LNCaP clone FGC (cell line): ENCODE data around the gene HPD.

Source experiments
- DNase-seq: peaks from one replicate; pipeline ENCODE4 v3.0.0-alpha.2; 2011; ENCODE audit warnings: low read depth
- H3K4me3 ChIP-seq: 2 replicates; pipeline ENCODE4 v1.5.1; 2011; ENCODE audit warnings: mild to moderate bottlenecking, low read depth, low read length, control low read depth
- CTCF ChIP-seq: IDR thresholded peaks from 2 replicates; pipeline ENCODE4 v1.5.1; 2012; ENCODE audit warnings: mild to moderate bottlenecking; ENCODE audit not compliant: control insufficient read depth, insufficient read depth; ENCODE audit errors: extremely low read depth

Gene HPD

GRCh38 chr12:121813951-121814350 lies 44.7 kb downstream of the HPD start:
- TF ChIP-seq CTCF, result no peak
- no peak overlapping the region for H3K4me3 ChIP-seq
- DNase-seq, result no peak

- DNase-seq, result no peak
- peak overlapping the region; percentile 73 for H3K4me3 ChIP-seq
- no peak for TF ChIP-seq CTCF
Observed at GRCh38 chr12:121812921-121813896, 45.5 kb downstream of the HPD start.

- no peak for TF ChIP-seq CTCF
- H3K4me3 ChIP-seq, result peak overlapping the region; percentile 73
- no peak for DNase-seq
Observed at GRCh38 chr12:121812320-121812871, 46.3 kb downstream of the HPD start.

- no peak for DNase-seq
- peak; percentile 76 for TF ChIP-seq CTCF
- peak overlapping the region; percentile 73 for H3K4me3 ChIP-seq
Observed at GRCh38 chr12:121811434-121812319, 47.0 kb downstream of the HPD start.

- TF ChIP-seq CTCF, result no peak
- peak overlapping the region; percentile 73 for H3K4me3 ChIP-seq
- no peak for DNase-seq
Observed at GRCh38 chr12:121810833-121811433, 47.7 kb downstream of the HPD start.

- no peak for DNase-seq
- no peak overlapping the region for H3K4me3 ChIP-seq
- no peak for TF ChIP-seq CTCF
Observed at GRCh38 chr12:121810234-121810817, 48.3 kb downstream of the HPD start.
